Adrenal gland (tissue), 12 donors: ENCODE data around the gene COL1A2. TPM values are rescaled to one million over a fixed set of nuclear protein-coding genes. Genes with fewer than 3 reads are reported as not detected.

Source experiments
- DNase-seq, 7 donors: peaks; one replicate each; pipeline ENCODE4 v3.0.0-alpha.2; 2019 to 2020
- H3K27ac ChIP-seq, 5 donors: fragments of 200-600 bp; sonication (generic) in 4 of 5; 1 replicate in 3 of 5; 2 replicates in 2 of 5; pipeline versions ENCODE4 v1.5.1 to v1.8.0; 2016 to 2020; ENCODE audit warnings: mild to moderate bottlenecking in 1 of 5
- H3K27me3 ChIP-seq: fragments of 200-600 bp; 2 replicates; pipeline ENCODE4 v1.8.0; 2021
- H3K36me3 ChIP-seq, 2 donors: fragments of 200-600 bp; replicated peaks in 1 of 2; 1 replicate in 1 of 2; 2 replicates in 1 of 2; pipeline versions ENCODE4 v1.5.1 to v1.8.0; 2018 to 2022
- H3K4me1 ChIP-seq, 2 donors: fragments of 200-600 bp; replicated peaks in 1 of 2; 1 replicate in 1 of 2; 2 replicates in 1 of 2; pipeline versions ENCODE4 v1.5.1 to v1.8.0; 2018 to 2021
- H3K4me3 ChIP-seq, 4 donors: fragments of 200-600 bp; sonication (generic) in 3 of 4; one replicate each; pipeline ENCODE4 v1.5.1; 2016 to 2018
- H3K9me3 ChIP-seq, 3 donors: fragments of 200-600 bp; sonication (generic) in 1 of 3; replicated peaks in 1 of 3; 1 replicate in 2 of 3; 2 replicates in 1 of 3; pipeline versions ENCODE4 v1.5.1 to v1.8.0; 2016 to 2021
- CTCF ChIP-seq, 6 experiments: fragments of 450-650 bp in 4 of 6; fragments of 200-600 bp in 2 of 6; sonication (generic) in 1 of 6; IDR thresholded peaks; 1 replicate in 5 of 6; 2 replicates in 1 of 6; pipeline versions ENCODE4 v1.5.1 to v1.8.0; 2016 to 2021; ENCODE audit warnings: antibody characterized with exemption in 6 of 6, mild to moderate bottlenecking in 2 of 6, moderate library complexity in 1 of 6
- POLR2A ChIP-seq, 2 donors: fragments of 450-650 bp; IDR thresholded peaks; one replicate each; pipeline ENCODE4 v1.6.1; 2017; ENCODE audit warnings: antibody characterized with exemption in 2 of 2, mild to moderate bottlenecking in 2 of 2, moderate library complexity in 1 of 2
- WGBS, 4 donors: extraction: QIAGEN DNeasy Blood & Tissue Kit in 2 of 4; methylation state at CpG; one replicate each; pipeline versions ENCODE4 v1.1.5 to v1.1.7; 2013 to 2017; 5-methylcytosine and 5-hydroxymethylcytosine counted together
- intact Hi-C, 2 donors: fragments of 100-400 bp; cut with DNase I; formaldehyde crosslinking; loops; one replicate each; pipeline versions ENCODE4 v1.14.1 to v1.15.0; 2022 to 2023
- polyA plus RNA-seq, 3 donors: library from polyadenylated mRNA; stranded (reverse); fragments of 200-250 nt in 2 of 3; fragments of 350-450 nt in 1 of 3; fragmentation: Illumina TruSeq in 1 of 3; extraction: RNeasy Lipid Tissue Mini Kit (QIAGEN cat#74804) in 1 of 3; gene quantifications; one replicate each; pipeline ENCODE4 v1.2.3, GENCODE V29; 2013 to 2014
- total RNA-seq, 9 donors: library from RNA; depleted of rRNA in 4 of 9; stranded (reverse); fragments of >200 nt in 4 of 9; fragments of 120-200 nt in 1 of 9; fragmentation: NEBNext Ultra II Directional in 1 of 9; extraction: Animal tissue kit (Norgen Biotek cat#: 25700) in 1 of 9; gene quantifications; one replicate each; pipeline versions ENCODE4 v1.1.0 to v1.2.4, GENCODE V29; 2013 to 2023
- donor health status: healthy with polysubstance abuse.
- donor health status: Bipolar disorder and iron deficiency.
- donor health status: DM: yes; HTN: yes; CAD: no.
- donor health status: DM: no; HTN: no; CAD: no.
- donor health status: DM: no; HTN: no; CAD: no.
- donor health status: DM: yes; HTN: yes; CAD: no.

COL1A2 gene
- total and polyA plus RNA-seq, 12 donors, result 74.6 to 475 (median 182) TPM

GRCh38 chr7:94466516-94466915 lies 71.8 kb downstream of the COL1A2 start:
- TF ChIP-seq POLR2A (IDR thresholded peaks at IDR 0.05) (no peak), CTCF (IDR thresholded peaks at IDR 0.05) (no peak)
- Histone ChIP-seq H3K9me3 (no peaks in the 10 kb centered on the region), H3K4me1 (no peaks in the 10 kb centered on the region), H3K36me3 (no peaks in the 10 kb centered on the region), H3K27ac (no peak overlapping the region), H3K27me3 (no peaks in the 10 kb centered on the region), H3K4me3 (no peak overlapping the region)
- intact Hi-C loops, result no loop called here
- no peak for DNase-seq
- 64 to 78% (median 66%) methylated on average over 1 of the region's 1 CpG for WGBS, 4 donors

- WGBS, 4 donors, result 88 to 89% (median 88%) methylated on average over 2 of the region's 2 CpGs
- H3K27me3 ChIP-seq, result no peaks in the 10 kb centered on the region
- intact Hi-C loops, result no loop called here
- H3K4me3 ChIP-seq, result no peak overlapping the region
- peaks cover 0 to 11% (median 0%) of the 10 kb centered on the region in 3 donors for H3K9me3 ChIP-seq
- H3K36me3 ChIP-seq, result no peaks in the 10 kb centered on the region
- TF ChIP-seq POLR2A (IDR thresholded peaks at IDR 0.05) (no peak), CTCF (IDR thresholded peaks at IDR 0.05) (no peak)
- H3K4me1 ChIP-seq, result no peaks in the 10 kb centered on the region
- no peak overlapping the region for H3K27ac ChIP-seq
- no peak for DNase-seq
Observed at GRCh38 chr7:94471604-94472003, 76.9 kb downstream of the COL1A2 start.

- TF ChIP-seq POLR2A (IDR thresholded peaks at IDR 0.05) (no peak), CTCF (IDR thresholded peaks at IDR 0.05) (no peak)
- Histone ChIP-seq H3K36me3 (no peaks in the 10 kb centered on the region), H3K27me3 (no peaks in the 10 kb centered on the region), H3K4me1 (no peaks in the 10 kb centered on the region), H3K9me3 (peaks cover 0 to 11% (median 0%) of the 10 kb centered on the region in 3 donors), H3K4me3 (no peak overlapping the region), H3K27ac (no peak overlapping the region)
- 85 to 96% (median 90%) methylated on average over 1 of the region's 1 CpG for WGBS, 4 donors
- no peak for DNase-seq
- intact Hi-C loops, result no loop called here
Observed at GRCh38 chr7:94472608-94473007, 77.9 kb downstream of the COL1A2 start.

- no peaks in the 10 kb centered on the region for H3K27me3 ChIP-seq
- H3K4me1 ChIP-seq, result no peaks in the 10 kb centered on the region
- 84 to 91% (median 89%) methylated on average over 5 of the region's 5 CpGs for WGBS, 4 donors
- intact Hi-C loops, result no loop called here
- no peak overlapping the region for H3K4me3 ChIP-seq
- no peak overlapping the region for H3K27ac ChIP-seq
- H3K36me3 ChIP-seq, result no peaks in the 10 kb centered on the region
- DNase-seq, result no peak
- H3K9me3 ChIP-seq, result peaks cover 0 to 11% (median 0%) of the 10 kb centered on the region in 3 donors
- TF ChIP-seq POLR2A (IDR thresholded peaks at IDR 0.05), result no peak
- no peak for TF ChIP-seq CTCF (IDR thresholded peaks at IDR 0.05)
Observed at GRCh38 chr7:94476251-94476840, 81.7 kb downstream of the COL1A2 start.
